ENCODE measurements around the gene AK2.

Gene AK2

DNA sequence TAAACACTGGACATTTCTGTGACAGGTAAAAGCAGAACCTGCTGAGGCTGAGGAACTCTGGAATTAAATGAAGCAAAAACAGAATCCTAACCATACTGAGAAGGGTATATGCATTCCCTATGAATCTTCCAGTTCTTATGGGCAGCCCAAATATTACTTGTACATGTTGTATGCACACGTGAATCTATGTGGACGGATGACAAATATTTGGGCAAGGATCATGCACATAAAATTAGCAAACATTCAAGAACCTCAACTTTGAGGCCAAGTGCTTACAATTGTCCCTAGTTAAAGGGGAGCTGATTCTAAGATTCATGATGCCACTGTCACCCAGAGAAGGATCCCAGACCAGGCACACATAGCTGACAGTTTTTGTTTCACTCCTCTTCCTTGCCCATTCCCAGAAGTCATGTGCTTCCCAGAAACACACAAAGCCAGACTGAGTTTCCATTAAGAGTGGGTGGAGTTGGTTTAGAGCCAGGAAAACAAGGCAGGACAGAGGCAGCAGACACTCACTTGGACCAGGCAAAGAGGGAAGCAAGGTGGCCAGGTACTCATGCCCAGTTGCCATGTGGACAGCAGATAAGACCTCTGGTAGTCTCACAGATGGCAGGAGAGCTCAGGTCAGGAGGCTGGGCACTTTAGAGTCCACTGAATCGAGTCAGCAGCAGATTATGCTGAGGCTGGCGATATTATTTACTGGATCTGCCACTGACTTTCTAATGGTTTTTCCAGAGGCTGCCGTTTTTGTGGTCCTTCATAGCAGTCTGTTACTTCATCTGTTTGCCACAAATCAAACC is 25.6 kb downstream of the AK2 start:
- Histone ChIP-seq H3K27me3 (replicated peaks; ENCODE audit: insufficient read depth, low read length) (no peaks in the 10 kb centered on the region), H3K4me1 (ENCODE audit: low read length) (no peaks in the 10 kb centered on the region), H3K9me2 (replicated peaks; ENCODE audit: insufficient read depth, low read length) (no peaks in the 10 kb centered on the region), H3K79me2 (ENCODE audit: low read length) (no peaks in the 10 kb centered on the region), H2AFZ (ENCODE audit: low read length) (no peak overlapping the region), H3K4me2 (ENCODE audit: low read depth, low read length) (no peak overlapping the region), H3K9ac (ENCODE audit: low read length) (no peak overlapping the region), H4K20me1 (ENCODE audit: insufficient read depth, low read length) (no peaks in the 10 kb centered on the region), H3K36me3 (replicated peaks; ENCODE audit: insufficient read depth, low read length) (peaks cover 37% of the 10 kb centered on the region), H3F3A (ENCODE audit: insufficient read depth, low read length) (no peaks in the 10 kb centered on the region), H3K27ac (ENCODE audit: low read length) (no peak overlapping the region), H3K4me3 (ENCODE audit: low read length) (no peak overlapping the region), H3K9me3 (replicated peaks; ENCODE audit: insufficient read depth, low read length) (no peaks in the 10 kb centered on the region)
- TF ChIP-seq EZH2 (optimal IDR thresholded peaks at IDR 0.05; ENCODE audit: low read depth, low read length) (no peak), CTCF (IDR thresholded peaks at IDR 0.05; ENCODE audit: low read length) (no peak), EZH2phosphoT487 (IDR thresholded peaks at IDR 0.05; ENCODE audit: low read length) (no peak)
- no peak for DNase-seq

DNA sequence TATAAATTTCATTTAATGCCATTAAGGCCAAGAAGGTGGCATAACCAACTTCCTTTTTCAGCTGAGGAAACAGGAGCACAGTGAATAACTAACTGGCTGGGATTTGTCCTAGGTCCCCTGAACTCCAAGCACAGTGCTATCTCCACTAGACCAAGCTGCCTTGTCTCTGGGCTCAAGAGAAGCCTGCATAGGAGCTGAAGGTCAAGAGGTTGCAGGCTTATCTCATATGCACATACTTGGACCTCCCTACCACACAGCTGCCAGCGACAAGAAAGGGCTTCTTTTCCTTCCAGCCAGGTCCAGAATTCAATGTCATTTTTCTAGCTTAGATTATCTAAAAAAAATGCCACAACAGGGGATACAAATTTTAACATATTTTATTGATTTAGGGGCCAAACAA is 27.1 kb downstream of the AK2 start:
- Histone ChIP-seq H3K4me3 (ENCODE audit: low read length) (no peak overlapping the region), H3K9me2 (replicated peaks; ENCODE audit: insufficient read depth, low read length) (no peaks in the 10 kb centered on the region), H3K9ac (ENCODE audit: low read length) (no peak overlapping the region), H3K4me2 (ENCODE audit: low read depth, low read length) (no peak overlapping the region), H3K4me1 (ENCODE audit: low read length) (0 out of 2 replicates have a peak, but pooled peaks cover 10% of the 10 kb centered on the region), H3K79me2 (ENCODE audit: low read length) (no peaks in the 10 kb centered on the region), H2AFZ (ENCODE audit: low read length) (no peak overlapping the region), H3K9me3 (replicated peaks; ENCODE audit: insufficient read depth, low read length) (no peaks in the 10 kb centered on the region), H4K20me1 (ENCODE audit: insufficient read depth, low read length) (no peaks in the 10 kb centered on the region), H3K27me3 (replicated peaks; ENCODE audit: insufficient read depth, low read length) (no peaks in the 10 kb centered on the region), H3F3A (ENCODE audit: insufficient read depth, low read length) (no peaks in the 10 kb centered on the region), H3K27ac (ENCODE audit: low read length) (no peak overlapping the region), H3K36me3 (replicated peaks; ENCODE audit: insufficient read depth, low read length) (peaks cover 37% of the 10 kb centered on the region)
- no peak for DNase-seq
- TF ChIP-seq EZH2 (optimal IDR thresholded peaks at IDR 0.05; ENCODE audit: low read depth, low read length) (no peak), CTCF (IDR thresholded peaks at IDR 0.05; ENCODE audit: low read length) (no peak), EZH2phosphoT487 (IDR thresholded peaks at IDR 0.05; ENCODE audit: low read length) (no peak)

DNA sequence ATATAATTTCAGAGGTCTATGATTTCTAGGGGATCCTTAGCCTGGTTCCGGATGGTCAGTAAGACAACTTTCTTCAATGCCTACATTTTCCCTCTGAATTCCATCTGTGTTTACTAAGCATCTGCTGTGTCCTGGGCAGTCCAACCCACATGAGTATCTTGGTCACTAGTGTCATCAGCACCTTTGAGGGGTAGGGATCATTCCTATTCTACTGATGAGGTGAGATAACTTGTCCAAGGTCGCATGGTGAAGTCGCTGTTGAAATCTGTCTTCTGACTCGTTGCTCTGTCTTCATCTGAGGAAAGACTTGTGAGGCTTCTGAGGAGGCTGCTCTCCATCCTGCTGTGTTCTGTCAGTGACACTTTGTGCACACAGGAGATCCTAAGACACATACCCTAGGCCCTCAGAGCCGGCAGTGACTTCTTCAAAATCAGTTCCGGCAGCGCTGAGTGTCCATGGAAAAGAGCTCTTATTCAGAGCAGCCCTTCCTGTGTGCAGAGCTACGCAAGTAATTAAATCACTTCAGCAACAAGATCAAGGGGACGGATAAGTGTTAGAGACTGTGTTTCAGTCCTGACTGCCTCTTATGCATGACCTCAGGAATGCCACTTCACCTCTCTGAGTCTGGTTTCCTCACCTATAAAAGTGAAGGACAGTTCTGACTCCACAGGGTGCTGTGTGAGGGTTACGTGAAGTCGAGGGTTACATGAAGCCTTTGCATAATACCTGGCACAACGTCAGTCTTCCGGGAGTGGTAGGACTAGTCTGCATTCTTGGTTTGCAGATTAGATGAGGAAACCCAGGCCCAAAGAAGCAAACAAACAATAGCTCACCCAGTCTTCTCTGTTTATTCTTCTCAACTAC is 28.4 kb downstream of the AK2 start:
- no peaks in the 10 kb centered on the region for H3K9me2 ChIP-seq (replicated peaks; ENCODE audit: insufficient read depth, low read length)
- no peaks in the 10 kb centered on the region for H3F3A ChIP-seq (ENCODE audit: insufficient read depth, low read length)
- H3K4me3 ChIP-seq (ENCODE audit: low read length): no peak overlapping the region
- H3K79me2 ChIP-seq (ENCODE audit: low read length): no peaks in the 10 kb centered on the region
- H3K4me1 ChIP-seq (ENCODE audit: low read length): 0 out of 2 replicates have a peak, but pooled peaks cover 12% of the 10 kb centered on the region
- no peaks in the 10 kb centered on the region for H3K27me3 ChIP-seq (replicated peaks; ENCODE audit: insufficient read depth, low read length)
- no peak overlapping the region for H2AFZ ChIP-seq (ENCODE audit: low read length)
- TF ChIP-seq EZH2phosphoT487 (IDR thresholded peaks at IDR 0.05; ENCODE audit: low read length) (no peak), EZH2 (optimal IDR thresholded peaks at IDR 0.05; ENCODE audit: low read depth, low read length) (no peak), CTCF (IDR thresholded peaks at IDR 0.05; ENCODE audit: low read length) (no peak)
- no peak overlapping the region for H3K9ac ChIP-seq (ENCODE audit: low read length)
- no peak overlapping the region for H3K4me2 ChIP-seq (ENCODE audit: low read depth, low read length)
- DNase-seq: no peak
- H3K36me3 ChIP-seq (replicated peaks; ENCODE audit: insufficient read depth, low read length): peaks cover 27% of the 10 kb centered on the region
- no peak overlapping the region for H3K27ac ChIP-seq (ENCODE audit: low read length)
- H3K9me3 ChIP-seq (replicated peaks; ENCODE audit: insufficient read depth, low read length): no peaks in the 10 kb centered on the region
- H4K20me1 ChIP-seq (ENCODE audit: insufficient read depth, low read length): no peaks in the 10 kb centered on the region

All from MM.1S (cell line).